Measurements from ENCODE around the gene DHRS3. TPM values are rescaled to one million over a fixed set of nuclear protein-coding genes. Genes with fewer than 3 reads are reported as not detected.
"Not testable (repeated sequence)": the region's sequence is repeated elsewhere in the genome, so short reads cannot be mapped to it uniquely, and the experiment has no call there.

The DHRS3 gene
- total RNA-seq, 1 experiment from 2014 or later, result 154 TPM

GRCh38 chr1:12654004-12654567, 36.1 kb upstream of the DHRS3 start:
- DNase-seq, result no peak

DNA sequence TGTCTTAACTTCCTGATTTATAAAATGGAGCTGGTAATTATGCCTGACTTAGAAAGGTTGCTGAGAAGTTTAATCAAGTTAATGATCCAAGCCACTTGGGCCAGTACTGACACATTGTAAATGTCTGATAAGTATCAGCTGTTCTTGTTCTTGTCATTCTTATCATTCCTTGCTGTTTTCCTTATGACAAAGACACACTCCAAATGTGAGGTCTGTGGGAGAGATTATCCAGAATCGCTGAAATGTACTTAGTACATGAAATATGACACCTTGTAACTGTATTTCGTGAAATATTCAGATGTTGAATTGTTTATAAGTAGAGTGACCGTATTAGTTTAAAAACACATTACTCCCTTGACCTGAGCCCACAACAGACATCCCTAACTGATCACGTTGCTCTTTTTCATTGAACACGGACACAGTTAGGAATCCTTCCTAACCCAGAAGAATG, 32.0 kb upstream of the DHRS3 start:
- Histone ChIP-seq H3K36me3 (ENCODE audit: low read depth) (no peaks in the 10 kb centered on the region), H3F3A (ENCODE audit: insufficient read depth, low read depth) (no peaks in the 10 kb centered on the region), H3K9me3 (ENCODE audit: insufficient read depth, low read depth) (no peaks in the 10 kb centered on the region), H4K20me1 (ENCODE audit: insufficient read depth) (no peaks in the 10 kb centered on the region), H3K4me1 (replicated peaks; ENCODE audit: insufficient read depth) (no peaks in the 10 kb centered on the region), H3K27ac (no peak overlapping the region), H3K27me3 (ENCODE audit: insufficient read depth, low read depth) (no peaks in the 10 kb centered on the region), H3K4me2 (no peak overlapping the region), H3K9me2 (ENCODE audit: insufficient read depth) (no peaks in the 10 kb centered on the region), H3K79me2 (ENCODE audit: low read depth) (no peaks in the 10 kb centered on the region), H3K4me3 (no peak overlapping the region), H2AFZ (no peak overlapping the region)
- ChIA-PET CTCF (no interaction called here), POLR2A (ENCODE audit: unreplicated experiment) (interaction anchor here (0.6 kb wide), 1 partner anchor 9 kb away, joined by 4 read pairs; no protein-coding TSS in a partner anchor)
- DNase-seq, result no peak
- BruUV-seq (replicated peaks), result no TSS peak
- TF ChIP-seq EZH2 (IDR thresholded peaks at IDR 0.05; ENCODE audit: low read depth) (no peak), CTCF (conservative IDR thresholded peaks at IDR 0.05) (no peak)
- intact Hi-C loops (cut with micrococcal nuclease; ENCODE audit: unreplicated experiment), result no loop called here

More at GRCh38 chr1:12654004-12654567, 36.1 kb upstream of the DHRS3 start:
- Histone ChIP-seq H3K9me3 (ENCODE audit: insufficient read depth, low read depth) (no peaks in the 10 kb centered on the region), H3K79me2 (ENCODE audit: low read depth) (no peaks in the 10 kb centered on the region), H3K9me2 (ENCODE audit: insufficient read depth) (no peaks in the 10 kb centered on the region), H3K27me3 (ENCODE audit: insufficient read depth, low read depth) (no peaks in the 10 kb centered on the region), H3K27ac (no peak overlapping the region), H3K4me3 (no peak overlapping the region), H3K36me3 (ENCODE audit: low read depth) (no peaks in the 10 kb centered on the region), H4K20me1 (ENCODE audit: insufficient read depth) (no peaks in the 10 kb centered on the region), H3K4me2 (no peak overlapping the region), H2AFZ (no peak overlapping the region), H3F3A (ENCODE audit: insufficient read depth, low read depth) (no peaks in the 10 kb centered on the region), H3K4me1 (replicated peaks; ENCODE audit: insufficient read depth) (no peaks in the 10 kb centered on the region)
- CTCF ChIA-PET, result no interaction called here
- no TSS peak for BruUV-seq (replicated peaks)
- POLR2A ChIA-PET (ENCODE audit: unreplicated experiment), result no interaction called here
- intact Hi-C loops (cut with micrococcal nuclease; ENCODE audit: unreplicated experiment), result no loop called here
- TF ChIP-seq EZH2 (IDR thresholded peaks at IDR 0.05; ENCODE audit: low read depth) (no peak), CTCF (conservative IDR thresholded peaks at IDR 0.05) (no peak)

DNA sequence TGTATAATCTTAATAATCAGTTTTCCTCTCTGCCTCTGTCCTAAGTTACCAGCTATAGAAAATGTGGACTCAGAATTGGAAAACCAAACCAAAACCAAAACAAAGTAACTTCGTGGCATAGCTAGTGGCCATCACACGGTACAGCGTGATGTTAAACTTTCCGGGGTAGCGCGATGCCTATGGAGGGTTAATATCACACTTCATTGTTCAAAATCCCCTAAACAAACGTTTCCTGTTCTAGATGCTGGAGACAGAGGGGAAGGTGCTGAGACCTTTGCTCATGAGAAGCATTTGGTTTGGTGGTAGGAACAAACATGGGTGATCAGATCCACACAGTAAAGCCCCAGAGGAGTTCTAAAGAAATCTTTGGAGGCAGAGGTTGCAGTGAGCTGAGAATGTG, 30.7 kb upstream of the DHRS3 start:
- Histone ChIP-seq H3K27me3 (ENCODE audit: insufficient read depth, low read depth) (no peaks in the 10 kb centered on the region), H3K4me3 (no peak overlapping the region), H3K4me1 (replicated peaks; ENCODE audit: insufficient read depth) (no peaks in the 10 kb centered on the region), H3K9me3 (ENCODE audit: insufficient read depth, low read depth) (no peaks in the 10 kb centered on the region), H3K79me2 (ENCODE audit: low read depth) (no peaks in the 10 kb centered on the region), H3K27ac (no peak overlapping the region), H3K9me2 (ENCODE audit: insufficient read depth) (no peaks in the 10 kb centered on the region), H4K20me1 (ENCODE audit: insufficient read depth) (no peaks in the 10 kb centered on the region), H2AFZ (no peak overlapping the region), H3K4me2 (no peak overlapping the region), H3F3A (ENCODE audit: insufficient read depth, low read depth) (no peaks in the 10 kb centered on the region), H3K36me3 (ENCODE audit: low read depth) (no peaks in the 10 kb centered on the region)
- ChIA-PET POLR2A (ENCODE audit: unreplicated experiment) (no interaction called here), CTCF (no interaction called here)
- no peak for DNase-seq
- no TSS peak for BruUV-seq (replicated peaks)
- no peak for TF ChIP-seq CTCF (conservative IDR thresholded peaks at IDR 0.05)
- TF ChIP-seq EZH2 (IDR thresholded peaks at IDR 0.05; ENCODE audit: low read depth), result no peak
- intact Hi-C loops (cut with micrococcal nuclease; ENCODE audit: unreplicated experiment), result no loop called here

DNA sequence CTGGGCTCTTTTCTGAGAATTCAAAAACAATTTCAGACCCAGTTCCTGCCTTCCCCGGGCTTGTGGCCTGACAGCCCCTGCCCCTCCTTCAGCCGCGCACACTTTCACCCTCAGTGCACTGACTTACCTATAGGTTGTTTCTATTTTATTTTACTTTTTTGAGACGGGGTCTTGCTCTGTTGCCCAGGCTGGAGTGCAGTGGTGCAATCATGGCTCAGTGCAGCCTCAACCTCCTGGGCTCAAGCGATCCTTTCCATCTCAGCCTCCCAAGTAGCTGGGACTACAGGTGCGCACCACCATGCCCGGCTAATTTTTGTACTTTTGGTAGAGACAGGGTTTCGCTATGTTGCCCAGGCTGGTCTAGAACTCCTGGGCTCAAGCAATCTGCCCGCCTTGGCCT, 27.4 kb upstream of the DHRS3 start:
- DNase-seq; H3K4me2 ChIP-seq; H3K4me3 ChIP-seq; BruUV-seq (replicated peaks); intact Hi-C loops (cut with micrococcal nuclease; ENCODE audit: unreplicated experiment); H3K4me1 ChIP-seq (replicated peaks; ENCODE audit: insufficient read depth); H4K20me1 ChIP-seq (ENCODE audit: insufficient read depth); CTCF ChIA-PET; H3K79me2 ChIP-seq (ENCODE audit: low read depth); POLR2A ChIA-PET (ENCODE audit: unreplicated experiment); H3F3A ChIP-seq (ENCODE audit: insufficient read depth, low read depth); H3K9me3 ChIP-seq (ENCODE audit: insufficient read depth, low read depth); H2AFZ ChIP-seq; H3K36me3 ChIP-seq (ENCODE audit: low read depth); H3K9me2 ChIP-seq (ENCODE audit: insufficient read depth); H3K27me3 ChIP-seq (ENCODE audit: insufficient read depth, low read depth); H3K27ac ChIP-seq: not testable (repeated sequence)

Data from PC-9 (cell line).